Endometrial microvascular endothelial cells (primary cell): Measurements from ENCODE around the gene CDH24. TPM values are rescaled to one million over a fixed set of nuclear protein-coding genes. Genes with fewer than 3 reads are reported as not detected.

Experiments
- in situ Hi-C: cut with HindIII; loops from 2 replicates; pipeline ENCODE4 v1.10.0; 2017; ENCODE audit warnings: low sequenced_read_pairs, low pct_unique_long_range_greater_than_20kb; ENCODE audit errors: inconsistent ontology term
- total RNA-seq: library from RNA; depleted of rRNA; stranded (reverse); fragments of >200 nt; gene quantifications from one replicate; pipeline ENCODE4 v1.2.3, GENCODE V29; 2015; ENCODE audit errors: inconsistent ontology term

Gene CDH24
- total RNA-seq, 1 donor from 2014 or later: 17.2 TPM

DNA sequence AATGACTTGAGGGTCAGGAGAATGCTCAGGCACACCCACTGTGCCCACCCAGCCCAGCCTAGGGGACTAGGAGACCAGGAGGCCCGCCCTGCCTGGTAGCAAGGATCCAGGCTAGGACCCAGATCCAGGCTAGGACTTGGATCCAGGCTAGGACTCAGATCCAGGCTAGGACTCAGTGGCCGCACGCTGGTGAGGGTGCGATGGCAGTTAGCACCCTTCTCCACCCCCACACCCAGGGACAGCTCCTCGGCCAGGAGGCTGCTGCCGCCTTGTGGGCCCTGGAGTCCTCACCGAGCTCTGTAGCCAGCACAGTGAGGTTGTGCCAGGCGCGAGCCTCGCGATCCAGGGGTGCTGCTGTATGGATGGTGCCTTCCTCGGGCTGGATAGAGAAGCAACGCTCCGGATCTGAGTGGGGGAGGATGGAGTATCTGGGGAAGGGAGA is 5.1 kb downstream of the CDH24 start:
- in situ Hi-C loops: no loop called here

DNA sequence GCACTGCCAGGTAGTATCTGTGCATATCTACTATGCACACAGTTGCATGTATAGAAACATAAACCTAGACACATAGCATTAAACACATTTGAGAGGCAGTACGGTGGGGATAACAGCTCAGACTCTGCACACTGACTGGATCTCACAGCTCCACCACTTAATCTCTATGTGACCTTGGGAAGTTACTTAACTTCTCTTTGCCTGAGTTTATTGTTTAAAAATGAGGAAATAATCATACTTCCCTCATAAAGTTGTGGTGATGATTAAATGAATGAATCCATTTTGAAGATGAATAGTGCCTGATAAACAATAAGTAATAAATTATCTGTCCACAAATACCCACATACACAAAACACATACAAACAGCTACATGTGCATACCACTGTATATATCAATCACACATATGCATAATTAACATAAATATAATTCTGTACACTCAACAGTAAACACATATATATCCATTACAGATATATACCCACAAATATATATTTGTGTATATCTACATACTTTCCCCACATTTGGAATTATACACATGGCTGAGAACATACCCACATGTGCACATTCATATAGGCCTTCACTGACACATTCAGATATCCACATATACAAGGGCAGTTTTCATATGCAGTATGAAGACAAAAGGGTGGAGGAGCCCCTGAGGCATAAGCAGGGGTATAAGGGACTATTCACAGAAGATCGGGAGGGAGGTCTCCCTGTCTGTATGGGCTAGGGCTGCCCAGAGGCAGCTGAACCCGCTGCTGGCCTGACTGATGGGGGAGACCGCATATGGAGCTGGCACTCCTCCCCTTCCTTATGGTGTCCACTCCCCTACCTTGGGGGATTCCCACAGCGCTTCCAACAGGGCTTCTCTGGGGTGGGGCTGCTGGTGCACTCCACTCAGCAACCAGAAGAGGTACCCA is 5.9 kb downstream of the CDH24 start:
- in situ Hi-C loops: no loop called here

DNA sequence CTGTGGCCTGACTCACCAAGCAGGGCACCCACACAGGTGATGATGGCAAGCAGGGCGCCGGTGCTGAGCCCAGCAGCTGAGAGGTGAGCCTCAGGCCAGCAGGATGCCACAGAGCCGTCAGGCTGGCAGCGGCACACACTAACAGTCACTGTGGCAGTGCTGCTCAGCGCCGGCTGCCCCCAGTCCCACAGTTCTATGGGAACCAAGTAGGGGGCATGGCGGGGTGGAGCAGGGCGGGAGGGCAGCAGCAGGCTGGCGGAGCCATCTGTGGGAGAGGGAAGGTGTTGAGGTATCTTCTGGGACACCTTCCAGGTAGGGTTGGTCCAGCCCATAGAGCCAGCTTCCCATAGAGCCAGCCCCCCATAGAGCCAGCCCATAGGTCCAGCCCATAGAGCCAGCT is 8.3 kb downstream of the CDH24 start:
- in situ Hi-C loops: no loop called here

DNA sequence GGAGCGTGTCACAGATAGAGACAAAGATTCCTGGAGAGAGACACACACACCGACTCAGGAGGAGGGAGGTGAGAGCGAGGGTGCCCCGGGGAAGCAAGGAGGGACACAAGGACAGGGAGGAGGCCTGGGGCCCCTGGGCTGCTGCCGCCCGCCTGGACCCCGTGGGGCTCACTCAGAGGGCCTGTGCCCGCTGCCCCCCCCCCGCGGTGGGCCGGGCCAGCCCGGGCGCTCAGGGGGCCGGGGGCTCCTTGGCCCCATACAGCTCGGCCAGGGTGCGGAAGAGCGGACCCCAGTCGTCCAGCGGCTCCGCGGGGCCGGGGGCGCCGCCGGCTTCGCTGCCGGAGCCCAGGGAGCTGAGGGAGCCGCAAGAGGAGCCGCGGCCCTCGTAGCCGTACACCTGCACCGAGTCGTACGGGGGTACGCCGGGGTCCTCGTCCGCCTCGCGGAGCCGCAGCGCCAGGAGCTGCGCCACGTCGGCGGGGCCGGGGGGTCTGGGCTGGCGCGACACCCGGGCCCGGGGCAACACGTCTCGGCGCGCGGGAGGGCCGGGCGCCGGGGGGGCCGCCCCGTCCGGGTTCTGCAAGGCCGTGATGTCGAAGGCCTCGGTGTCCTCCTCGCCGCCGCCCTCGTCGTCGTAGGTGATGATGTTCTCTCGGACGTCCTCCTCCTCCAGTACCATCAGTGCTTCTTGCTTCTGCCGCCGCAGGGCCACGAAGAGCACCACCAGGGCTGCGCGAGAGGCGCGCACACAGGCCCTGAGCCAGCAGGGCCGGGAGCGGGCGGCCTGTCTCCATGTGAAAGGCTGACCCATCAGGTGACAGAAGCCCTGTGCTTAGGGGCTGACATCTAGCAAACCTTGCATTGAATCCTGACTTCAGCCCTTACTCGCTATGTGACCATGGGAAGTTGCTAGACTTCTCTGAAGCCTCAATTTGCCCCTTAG is 9.3 kb downstream of the CDH24 start:
- in situ Hi-C loops: no loop called here

DNA sequence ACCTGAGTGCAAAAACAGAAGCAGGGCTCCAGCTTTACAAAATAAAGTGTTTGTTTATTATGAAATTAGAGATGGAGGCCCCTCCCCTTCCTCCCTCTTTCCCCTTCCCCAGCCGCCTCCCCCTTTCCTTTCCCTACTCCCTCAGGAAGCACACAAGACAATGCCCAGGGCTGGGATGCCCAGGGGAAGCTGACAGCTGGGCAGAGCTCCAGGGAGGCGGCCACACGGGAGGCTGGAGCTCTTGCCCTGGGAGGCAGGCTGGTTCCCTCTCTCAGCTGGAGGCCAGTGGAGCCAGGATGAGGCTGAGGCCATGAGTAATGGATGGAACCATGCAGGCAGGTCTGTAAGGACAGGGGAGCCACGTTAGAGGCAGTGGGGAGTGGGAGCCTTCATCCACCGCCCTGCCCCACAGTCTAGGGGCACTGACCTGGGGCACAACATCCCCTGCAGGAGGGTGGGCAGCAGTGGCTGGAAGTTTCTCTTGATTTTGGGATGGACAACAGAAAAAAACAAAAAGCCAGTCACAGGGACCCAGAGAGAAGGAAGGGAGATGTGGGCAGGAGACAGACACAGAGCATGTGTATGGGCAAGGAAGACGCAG is 10.2 kb downstream of the CDH24 start:
- in situ Hi-C loops: no loop called here

DNA sequence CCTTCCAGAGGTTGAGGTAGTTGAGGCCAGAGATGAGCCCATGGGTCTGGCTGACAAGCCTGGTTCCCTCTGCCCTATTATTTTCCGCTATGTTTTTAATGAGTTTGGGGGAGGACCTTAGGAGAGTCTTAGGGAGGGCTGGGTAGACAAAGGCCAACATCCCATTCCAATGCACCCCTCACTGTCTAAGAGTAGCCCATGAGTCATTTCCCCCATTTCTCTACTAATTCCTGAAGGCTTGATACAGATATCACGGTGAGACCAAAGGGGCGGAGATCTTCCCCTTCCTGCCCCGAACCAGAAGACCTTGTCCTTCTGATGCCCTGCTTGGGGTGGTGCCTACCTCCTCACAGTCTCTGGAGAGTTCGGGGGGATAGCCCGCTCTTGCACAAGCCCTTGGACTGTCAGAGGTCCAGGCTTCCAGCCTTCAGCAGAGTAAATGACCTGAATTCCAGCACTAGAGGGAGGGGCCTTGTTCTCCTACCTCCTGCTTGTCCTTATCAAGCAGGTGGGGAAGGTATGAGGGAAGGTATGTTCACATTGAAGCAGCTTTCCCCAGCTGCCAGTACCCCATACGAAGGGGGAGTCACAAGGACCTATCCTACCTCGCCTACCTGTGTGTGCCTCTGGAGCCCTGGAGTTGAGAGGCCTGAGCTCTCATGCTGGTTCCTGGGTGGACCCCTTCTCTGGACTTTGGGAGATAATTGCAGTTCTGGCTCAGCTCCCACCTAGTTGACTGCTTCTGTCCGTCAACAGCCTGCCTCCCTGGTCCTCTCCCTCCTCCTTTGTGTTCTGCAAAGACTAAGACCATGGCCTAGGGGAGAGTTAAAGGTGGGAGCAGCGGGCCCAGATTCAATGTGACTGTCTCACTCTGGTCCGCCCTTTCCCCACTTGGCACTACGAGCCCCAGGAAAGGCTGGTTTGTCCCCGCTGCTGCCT is 11.6 kb downstream of the CDH24 start:
- in situ Hi-C loops: no loop called here

DNA sequence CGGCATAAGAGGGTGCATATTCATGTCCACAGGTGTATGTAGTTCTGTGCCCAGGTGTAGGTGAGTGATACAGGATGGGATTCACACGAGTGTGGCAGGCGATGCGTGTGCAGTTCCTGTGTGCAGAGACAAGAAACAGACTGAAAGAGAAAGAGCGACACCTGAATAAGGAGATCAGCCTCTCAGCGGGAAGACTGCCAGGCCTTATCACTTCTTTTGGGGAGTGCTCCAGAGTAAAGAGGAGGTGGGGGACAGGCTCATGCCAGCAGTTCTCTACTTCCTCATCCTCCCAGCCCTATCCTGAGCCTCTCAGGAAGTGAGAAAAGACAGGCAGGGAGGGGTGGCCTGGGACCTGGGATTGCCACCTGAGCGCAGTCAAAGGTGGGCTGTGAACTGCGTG is 12.5 kb downstream of the CDH24 start:
- in situ Hi-C loops: no loop called here

DNA sequence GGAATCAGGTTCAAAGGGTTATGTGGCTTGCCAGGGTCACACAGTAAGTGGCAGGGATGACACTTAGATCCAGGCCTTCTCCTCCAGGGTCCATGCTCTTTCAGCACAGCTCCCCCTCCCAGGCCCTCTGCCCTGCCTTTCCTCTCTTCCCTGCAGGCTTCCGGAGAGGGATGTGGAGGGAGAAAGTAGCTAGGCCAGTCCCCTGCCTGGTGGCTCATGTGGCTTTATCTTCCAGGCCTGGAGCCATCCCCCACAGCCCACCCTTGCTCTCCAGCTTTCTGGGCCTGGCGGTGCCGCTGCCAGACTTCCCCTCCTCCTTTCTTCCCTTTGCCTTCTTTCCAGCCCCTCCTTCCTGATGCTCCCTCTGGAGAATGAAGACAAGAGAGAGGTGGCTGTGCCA is 13.6 kb downstream of the CDH24 start:
- in situ Hi-C loops: no loop called here

DNA sequence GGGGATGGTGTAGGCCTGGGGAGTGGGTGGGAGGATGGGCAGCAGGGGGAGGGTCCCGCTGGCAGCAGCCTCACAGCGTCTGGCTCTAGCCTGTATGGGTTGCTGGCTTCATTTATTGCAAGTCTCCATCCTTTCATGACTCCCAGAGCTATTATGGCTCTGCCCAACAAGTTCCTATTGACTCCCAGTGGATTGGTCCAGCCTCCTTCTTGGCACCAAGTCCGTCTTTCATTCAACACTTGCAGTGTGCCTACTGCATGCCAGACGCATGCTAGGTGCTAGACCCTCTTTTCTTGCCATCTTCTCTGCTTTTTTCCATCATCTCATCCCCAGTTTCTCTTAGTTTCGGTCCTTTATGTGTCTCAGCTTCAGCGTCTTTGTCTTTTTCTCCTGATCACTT is 14.2 kb downstream of the CDH24 start:
- in situ Hi-C loops: no loop called here

DNA sequence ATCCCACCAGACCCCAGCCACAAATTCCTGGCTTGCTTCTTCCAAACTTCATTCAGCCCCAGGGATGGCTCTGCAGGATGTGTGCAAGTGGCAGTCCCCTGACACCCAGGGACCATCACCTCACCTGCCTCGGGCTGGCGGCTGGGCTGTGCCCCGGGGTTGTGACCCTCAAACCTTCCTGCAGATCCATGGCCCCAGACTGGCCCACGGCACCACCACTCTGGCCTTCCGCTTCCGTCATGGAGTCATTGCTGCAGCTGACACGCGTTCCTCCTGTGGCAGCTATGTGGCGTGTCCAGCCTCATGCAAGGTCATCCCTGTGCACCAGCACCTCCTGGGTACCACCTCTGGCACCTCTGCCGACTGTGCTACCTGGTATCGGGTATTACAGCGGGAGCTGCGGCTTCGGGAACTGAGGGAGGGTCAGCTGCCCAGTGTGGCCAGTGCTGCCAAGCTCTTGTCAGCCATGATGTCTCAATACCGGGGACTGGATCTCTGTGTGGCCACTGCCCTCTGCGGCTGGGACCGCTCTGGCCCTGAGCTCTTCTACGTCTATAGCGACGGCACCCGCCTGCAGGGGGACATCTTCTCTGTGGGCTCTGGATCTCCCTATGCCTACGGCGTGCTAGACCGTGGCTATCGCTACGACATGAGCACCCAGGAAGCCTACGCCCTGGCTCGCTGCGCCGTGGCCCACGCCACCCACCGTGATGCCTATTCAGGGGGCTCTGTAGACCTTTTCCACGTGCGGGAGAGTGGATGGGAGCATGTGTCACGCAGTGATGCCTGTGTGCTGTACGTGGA is 15.0 kb downstream of the CDH24 start, which contains the start of gene PSMB11:
Gene PSMB11 (plus strand): TSS at position 51 of the 804 bp plus-strand sequence. CDS start 14 bp downstream, at position 65.
- in situ Hi-C loops: no loop called here

DNA sequence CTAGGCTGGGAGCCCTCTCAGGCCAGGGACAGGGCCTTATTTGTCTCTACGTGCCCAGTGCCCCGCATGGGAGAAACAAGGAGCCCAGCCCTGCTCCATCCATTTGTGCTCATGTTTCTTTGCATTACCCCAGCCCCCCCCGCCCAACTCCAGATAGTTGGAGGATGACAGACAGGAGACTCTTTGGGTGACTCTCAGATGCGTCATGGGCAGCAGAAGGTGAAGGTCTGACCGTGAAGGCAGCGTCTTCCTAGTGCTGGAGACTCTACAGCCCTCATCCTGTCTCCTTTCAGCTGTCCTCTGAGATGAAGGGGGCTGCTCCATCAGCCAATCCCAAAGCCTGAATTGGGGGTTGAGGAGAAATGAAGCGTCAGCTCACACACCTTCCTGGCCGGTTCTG is 15.6 kb downstream of the CDH24 start:
- in situ Hi-C loops: no loop called here

DNA sequence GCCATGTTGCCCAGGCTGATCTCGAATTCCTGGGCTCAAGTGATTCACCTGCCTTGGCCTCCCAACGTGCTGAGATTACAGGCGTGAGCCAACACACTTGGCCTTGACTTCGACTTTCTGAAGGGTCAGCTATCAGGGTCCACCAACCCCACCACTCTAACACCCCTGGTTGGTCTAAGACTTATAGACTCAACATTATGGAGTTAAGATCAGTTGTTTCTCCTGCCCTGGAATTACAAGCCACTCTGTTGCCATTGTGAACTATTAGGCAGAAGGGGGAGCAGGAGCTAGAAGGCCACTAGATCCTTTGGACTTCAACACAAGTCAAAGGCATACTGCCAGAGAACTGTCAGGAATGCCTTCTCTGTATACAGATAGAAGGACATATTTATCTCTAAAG is 17.2 kb downstream of the CDH24 start:
- in situ Hi-C loops: no loop called here

DNA sequence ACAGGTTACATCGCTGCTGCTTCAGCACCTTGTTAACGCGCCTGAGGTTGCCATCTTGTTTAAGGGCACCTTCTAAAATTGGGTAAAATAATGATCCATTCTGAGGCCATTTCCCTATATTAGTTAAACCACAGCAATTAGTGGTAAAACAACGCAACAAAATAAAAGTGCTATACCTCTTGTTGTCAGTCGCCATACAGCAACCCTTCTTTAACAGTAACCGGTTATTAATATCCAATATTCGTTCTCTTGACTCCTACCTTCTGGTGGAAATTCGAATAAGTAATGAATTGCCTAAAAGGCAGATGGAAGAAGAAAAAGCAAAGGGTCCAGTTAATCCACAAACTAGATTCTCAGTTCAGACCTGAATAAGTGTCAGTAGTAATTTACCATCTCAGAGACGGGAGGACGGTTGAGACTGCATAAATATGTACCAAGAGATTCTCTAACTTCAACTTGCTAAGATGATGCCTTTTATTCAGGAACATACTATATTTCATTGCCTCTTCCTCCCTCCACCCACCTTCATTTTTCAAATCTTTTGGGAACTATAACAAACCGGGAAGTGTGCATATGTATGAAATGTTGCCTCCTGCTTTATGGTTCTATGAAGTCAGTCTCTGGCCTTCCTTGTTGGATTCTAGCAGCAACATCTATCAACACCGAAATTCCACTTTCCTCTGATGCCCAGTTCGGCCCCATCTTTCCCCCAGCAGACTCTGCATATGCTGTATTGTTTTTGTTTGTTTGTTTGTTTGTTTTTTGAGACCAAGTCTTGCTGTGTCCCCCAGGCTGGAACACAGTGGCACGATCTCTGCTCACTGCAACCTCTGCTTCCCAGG is 21.8 kb downstream of the CDH24 start:
- in situ Hi-C loops: no loop called here

DNA sequence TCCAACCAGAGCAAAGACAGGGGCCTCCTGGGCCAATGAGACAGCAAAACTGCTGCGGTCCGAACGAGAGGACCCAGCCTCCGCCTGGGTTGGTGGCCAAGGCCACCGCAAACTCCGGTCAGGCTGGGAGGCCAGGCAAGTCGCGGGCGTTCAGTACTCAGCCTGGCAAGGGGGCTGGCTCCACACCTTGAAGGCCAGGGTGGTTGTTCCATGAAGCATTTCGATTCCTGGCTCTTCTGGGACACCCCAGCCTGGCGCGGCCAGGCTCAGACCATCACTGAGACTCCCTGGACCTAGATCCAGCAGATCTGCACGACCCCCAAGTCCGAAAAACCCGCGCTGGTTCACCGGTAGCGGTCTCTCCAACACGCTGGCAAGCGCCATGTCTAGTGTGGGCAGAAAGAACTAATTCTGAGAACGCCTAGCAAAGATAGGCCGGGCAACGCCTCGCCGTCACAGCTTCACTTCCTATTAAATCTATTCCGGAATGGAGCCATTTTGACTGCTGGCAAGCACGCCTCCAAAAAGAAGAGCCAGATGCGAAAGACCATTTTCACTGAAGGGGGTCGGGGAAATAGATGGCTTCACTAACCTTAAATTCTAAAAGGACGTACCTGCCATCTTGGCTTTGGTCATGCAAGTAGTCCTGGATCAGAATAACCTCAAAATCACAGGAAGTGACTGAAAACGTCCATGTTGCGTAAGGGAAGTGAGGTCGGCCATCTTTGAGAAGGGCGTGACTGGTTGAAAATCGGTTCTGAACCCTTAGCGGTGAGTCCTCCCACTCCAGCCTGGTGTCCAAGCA is 22.6 kb downstream of the CDH24 start, which contains the start of gene PSMB5:
Gene PSMB5 (minus strand): TSS at position 403 of the 805 bp plus-strand sequence. CDS start 19 bp downstream, at position 384.
- in situ Hi-C loops: no loop called here

DNA sequence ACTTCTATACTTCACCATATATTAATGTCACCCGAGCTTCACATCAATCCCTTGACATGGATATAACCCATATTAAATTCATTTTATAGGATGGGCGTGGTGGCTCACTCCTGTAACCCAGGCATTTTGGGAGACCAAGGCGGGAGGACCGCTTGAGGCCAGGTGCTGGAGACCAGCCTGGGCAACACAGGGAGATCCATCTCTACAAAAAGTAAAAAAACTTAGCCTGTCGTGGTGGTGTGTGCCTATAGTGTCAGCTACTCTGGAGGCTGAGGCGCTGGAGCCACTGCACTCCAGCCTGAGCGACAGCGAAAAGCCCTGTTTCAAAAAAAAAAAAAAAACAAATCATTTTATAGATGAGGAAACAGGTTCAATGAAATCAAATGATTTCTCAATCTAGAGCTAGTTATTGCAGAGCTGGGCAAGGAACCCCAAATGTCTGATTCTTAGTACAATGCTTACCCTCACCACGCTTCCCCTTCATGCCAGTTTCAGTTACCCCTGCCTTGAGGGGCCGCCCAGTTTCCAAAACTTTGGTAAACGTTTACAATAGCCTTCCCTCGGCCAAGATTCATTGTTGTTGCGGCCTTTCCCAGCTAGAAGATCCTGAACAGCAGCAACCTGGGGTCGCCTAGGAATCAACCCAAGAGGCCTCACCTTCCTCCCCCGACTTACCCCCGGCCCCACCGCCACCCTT is 23.4 kb downstream of the CDH24 start:
- in situ Hi-C loops: no loop called here
